Activated naive CD8-positive, alpha-beta T cell treated with anti-CD3 and anti-CD28 coated beads, Interleukin-2, amount 50 U/mL, for 16 hours (primary cell): ENCODE data around the gene FAR1.

Experiments
- DNase-seq: peaks from one replicate; pipeline ENCODE4 v3.0.0-alpha.2; 2020; ENCODE audit warnings: low read depth, low spot score

FAR1 gene

DNA sequence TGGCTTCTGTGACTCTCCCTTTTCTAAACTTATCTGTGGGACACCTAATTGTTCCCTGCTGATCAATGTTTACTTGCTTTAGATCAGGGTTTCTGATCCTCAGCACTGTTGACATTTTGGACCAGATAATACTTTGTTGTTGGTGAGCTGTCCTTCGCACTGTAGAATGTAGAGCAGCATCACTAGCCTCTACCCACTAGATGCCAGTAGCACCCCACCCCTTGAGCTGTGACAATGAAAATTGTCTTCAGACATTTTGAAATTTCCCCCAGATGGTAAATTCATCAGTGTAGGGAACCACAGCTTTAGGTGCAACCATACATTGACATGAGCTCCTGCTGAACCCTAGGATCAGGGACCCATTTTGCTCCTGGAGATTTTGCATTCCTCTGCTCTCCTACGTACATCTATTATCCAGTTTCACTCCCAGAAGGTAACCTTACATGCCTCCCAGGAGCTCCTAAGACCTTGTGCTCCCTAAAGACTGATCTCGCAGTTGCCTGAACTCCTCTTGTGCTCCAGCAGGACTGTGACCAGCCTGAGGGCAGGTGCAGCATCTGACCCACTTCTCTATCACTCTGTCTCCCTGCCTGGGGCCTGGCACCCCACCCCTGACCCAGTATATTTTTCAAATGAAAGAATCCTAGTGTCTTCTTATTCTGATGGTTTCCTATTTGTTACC, 107.8 kb downstream of the FAR1 start:
- DNase-seq = no peak

DNA sequence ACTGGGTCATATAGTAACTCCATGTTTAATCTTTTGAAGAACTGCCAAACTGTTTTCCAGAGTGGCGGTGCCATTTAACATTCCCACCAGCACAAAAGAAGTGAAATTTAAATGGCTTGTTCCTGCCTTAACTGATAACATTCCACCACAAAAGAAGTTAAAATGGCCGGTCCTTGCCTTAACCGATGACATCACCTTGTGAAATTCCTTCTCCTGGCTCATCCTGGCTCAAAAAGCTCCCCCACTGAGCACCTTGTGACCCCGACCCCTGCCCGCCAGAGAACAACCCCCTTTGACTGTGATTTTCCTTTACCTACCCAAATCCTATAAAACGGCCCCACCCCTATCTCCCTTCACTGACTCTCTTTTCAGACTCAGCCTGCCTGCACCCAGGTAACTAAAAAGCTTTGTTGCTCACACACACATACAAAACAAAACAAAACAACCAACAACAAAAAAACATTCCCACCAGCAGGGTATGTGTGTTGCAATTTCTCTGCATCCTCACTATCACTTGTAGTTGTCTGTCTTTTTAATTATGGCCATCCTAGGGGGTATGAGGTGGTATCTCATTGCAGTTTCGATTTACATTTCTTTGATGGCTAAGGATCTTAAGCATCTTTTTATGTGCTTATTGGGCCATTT, 109.0 kb downstream of the FAR1 start:
- DNase-seq = no peak

- no peak for DNase-seq
Measured at GRCh38 chr11:13778345-13778744, 109.9 kb downstream of the FAR1 start.

GRCh38 chr11:13781153-13781552, 112.7 kb downstream of the FAR1 start:
- DNase-seq = no peak
